ENCODE measurements around the gene IRS2.

IRS2 gene

DNA sequence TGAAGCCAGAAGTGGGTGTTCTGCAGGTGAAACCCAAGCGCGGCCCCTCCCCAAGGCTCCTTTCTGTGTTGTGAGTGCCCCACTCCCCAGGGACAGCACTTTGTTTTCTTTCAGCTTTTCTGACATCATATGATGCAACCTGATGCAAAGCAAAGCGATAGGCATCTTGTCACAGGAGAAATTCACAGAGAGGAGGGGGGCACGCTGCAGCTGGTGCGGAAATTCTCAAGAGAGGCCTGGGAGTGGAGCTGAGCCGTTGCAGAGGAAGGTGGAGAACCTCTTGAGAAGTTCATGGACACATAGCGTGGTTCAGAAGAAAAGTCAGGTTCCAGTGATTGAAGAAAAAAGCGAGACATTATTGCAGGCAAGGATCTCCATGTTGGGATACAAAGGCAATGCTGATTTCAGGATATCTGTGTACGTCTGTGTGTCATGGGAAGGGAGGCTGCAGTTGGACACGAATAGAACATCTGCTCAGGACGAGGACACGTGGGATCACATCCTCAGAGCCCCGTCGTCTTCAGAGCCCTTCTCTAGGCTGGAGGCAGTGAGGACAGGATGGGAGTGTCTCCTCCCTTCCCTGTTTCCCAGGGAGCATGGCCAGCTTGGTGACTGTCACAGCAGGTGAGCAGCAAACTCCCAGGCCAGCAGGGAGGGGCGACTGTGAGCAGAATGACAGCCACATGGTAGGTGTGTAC lies 79.2 kb downstream of the IRS2 start:
- in situ Hi-C loops (cut with MboI; ENCODE audit: low sequenced_read_pairs): no loop called here

DNA sequence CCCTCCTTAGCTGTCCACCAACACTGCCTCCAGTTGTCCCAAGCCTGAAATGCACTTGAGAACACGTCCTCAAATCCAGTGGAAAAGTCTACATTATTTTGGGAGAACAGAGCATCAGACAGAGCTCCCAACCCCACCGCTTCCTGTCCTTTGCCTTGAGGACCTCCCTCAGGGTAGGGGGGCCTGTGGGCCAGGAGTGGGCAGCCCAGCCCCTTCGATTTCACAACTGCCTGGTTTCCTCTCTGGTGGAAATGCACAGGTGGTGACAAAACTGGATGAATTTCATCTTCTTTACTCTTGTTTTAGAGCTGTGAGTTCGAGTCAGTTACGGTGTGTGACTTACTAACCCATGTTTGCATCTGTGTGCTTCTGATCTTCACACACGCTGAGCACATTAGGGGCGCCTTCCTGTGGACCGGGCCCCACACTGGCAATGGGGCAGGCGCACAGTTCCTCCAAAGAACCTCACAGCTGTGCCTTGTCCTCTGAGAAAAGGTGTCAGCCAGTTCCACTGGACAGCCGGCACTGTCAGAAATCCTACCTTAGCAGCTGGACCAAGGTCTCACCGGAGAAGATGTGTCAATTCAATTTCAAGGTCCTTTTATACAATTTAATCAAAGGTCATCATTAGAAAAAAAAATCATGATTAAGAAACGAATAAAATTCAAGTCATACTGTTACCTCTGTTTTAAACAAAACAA lies 80.2 kb downstream of the IRS2 start:
- in situ Hi-C loops (cut with MboI; ENCODE audit: low sequenced_read_pairs): no loop called here

DNA sequence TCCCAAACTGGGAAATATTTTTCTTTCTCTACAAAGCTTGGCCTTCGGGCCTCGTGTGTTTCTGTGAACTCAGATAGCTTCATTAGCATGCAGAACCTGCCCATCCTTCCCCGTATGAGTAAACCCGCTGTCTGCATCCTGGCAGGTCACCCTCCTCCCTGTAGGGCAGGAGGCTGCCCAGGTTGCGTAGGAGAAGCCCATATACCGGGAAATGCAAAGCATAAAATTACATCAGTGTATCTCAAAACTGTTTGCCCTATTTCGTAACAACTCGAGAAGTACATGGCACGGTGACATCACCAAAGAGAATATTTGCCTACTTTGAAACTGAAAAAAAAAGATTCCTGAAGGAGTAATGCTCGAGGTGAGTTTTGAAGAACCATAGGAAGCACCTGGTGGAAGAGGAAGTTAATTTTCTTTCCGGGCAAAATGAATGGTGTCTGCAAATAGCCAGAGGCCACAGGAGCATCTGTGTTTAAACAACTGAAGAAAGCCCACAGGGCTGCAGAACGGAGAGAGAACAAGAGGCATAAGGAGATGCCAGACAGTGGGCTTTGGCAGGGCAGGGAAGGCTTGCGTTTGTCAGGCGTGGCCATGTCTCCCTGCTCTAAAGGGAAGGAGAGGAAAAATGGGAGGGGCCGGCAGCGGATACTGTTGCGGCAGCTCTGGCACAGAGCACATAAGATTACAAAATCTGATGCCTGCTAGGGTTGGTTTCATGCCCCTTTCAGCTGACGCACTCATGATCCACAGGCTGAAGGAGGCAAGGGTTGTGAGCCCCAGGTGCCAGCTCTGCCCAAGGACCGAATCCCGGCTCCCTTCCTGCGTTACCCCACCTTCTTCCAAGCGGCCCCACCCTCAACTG lies 81.4 kb downstream of the IRS2 start:
- in situ Hi-C loops (cut with MboI; ENCODE audit: low sequenced_read_pairs): no loop called here

DNA sequence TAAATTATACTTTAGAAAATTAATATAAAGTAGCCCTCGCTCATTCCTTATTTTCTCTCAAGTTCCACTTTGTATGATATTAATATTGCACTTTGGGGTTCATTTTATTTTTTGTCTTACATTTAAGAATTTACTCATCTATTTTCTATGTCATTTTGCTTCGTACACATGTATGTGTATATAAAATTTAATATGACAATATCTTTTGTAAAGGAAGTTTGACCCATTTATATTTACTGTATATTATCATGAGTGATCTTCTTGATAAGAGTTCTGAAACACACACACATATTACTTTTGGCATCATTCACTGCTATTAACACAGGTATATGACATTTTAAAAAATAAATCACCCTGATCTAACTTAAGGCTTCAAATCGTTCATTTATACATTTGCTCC lies 83.1 kb downstream of the IRS2 start:
- in situ Hi-C loops (cut with MboI; ENCODE audit: low sequenced_read_pairs): no loop called here
